T-helper 22 cell (primary cell): ENCODE results near the gene POTEG.
"Not testable (repeated sequence)": the region's sequence is repeated elsewhere in the genome, so short reads cannot be mapped to it uniquely, and the experiment has no call there.

Experiments
- DNase-seq: peaks from one replicate; pipeline ENCODE4 v3.0.0-alpha.2; 2020; ENCODE audit warnings: low read depth

POTEG gene

DNA sequence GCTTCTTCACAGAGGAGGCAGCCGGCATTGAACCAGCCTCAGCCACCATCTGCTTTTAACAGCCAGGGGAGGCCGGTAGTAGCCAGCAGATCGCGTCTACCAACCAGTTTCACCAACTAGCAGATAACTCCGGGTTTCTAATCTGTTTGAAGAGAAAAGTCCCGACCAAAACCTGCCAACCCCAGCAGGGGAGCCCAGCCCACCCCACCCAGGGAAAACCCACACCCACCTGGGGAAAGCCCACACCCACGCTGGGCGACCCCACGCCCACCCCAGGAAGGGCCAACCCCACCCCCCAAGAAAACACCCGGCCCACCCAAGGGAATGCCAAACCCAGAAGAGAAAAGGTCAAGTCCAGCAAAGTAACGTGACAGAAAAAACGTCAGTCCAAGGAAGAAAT, at the start of gene POTEG:
TSS of gene POTEG (minus strand) at position 101 of the 400 bp plus-strand sequence. CDS start at position 49, 52 bp downstream.
- not testable (repeated sequence) for DNase-seq

DNA sequence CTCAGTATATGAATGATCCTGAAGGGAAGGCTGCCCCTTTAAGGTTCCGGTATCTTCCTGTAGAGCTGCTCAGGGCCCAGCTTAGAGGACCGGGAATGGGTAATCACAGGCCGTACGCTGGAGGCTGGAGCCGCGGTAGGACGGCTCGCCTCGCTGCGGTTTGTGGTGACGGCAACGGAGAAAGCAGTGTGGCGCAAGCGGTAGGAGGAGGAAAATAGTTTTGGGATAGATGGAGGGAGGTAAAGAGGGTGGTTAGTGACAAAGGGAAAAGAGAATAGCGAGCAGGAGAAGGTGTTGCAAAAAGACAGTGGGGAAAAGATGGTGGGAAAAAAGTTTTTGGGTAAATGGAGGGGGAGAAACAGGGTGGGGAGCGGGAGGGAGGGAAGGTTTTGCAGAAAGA, 48.0 kb upstream of the POTEG start:
- DNase-seq = not testable (repeated sequence)

DNA sequence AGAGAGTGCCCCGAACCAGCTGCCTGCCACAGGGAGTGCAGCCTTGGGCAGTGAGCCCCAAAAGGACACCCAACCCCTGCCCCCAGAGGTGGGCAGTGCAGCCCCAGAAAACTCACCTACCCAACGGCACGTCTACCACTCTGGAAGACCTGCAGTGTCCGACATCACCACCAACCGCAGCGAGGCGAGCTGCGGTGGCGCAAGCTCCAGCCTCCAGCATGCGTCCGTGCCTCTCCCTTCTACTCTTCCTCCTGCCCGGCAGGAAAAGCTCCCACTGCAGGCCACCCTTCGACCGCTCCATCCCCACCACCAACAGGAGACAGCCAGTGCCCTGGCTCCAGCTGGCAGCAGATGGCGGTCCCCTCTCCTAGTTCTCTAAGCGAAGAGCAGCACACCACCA, 47.3 kb upstream of the POTEG start:
- not testable (repeated sequence) for DNase-seq

DNA sequence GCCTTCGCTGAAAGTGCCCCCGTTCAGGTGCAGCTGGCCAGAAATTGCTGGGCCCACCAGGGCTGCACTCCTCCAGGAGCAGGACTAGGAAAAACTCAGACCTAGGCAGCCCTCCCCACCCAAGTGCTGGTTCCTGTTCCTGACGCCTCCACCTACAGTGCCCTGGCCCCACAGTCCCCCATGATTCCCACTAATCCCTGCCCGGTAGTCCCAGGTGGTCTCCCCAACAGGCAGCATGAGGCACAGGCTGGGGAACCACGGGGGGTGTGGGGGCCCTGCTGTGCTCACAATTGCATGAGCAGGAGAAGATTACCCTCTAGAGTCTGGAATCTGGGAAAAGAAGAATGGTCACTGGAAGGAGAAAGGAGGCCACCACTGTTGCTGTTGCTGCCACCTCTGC, 46.4 kb upstream of the POTEG start:
- not testable (repeated sequence) for DNase-seq

DNA sequence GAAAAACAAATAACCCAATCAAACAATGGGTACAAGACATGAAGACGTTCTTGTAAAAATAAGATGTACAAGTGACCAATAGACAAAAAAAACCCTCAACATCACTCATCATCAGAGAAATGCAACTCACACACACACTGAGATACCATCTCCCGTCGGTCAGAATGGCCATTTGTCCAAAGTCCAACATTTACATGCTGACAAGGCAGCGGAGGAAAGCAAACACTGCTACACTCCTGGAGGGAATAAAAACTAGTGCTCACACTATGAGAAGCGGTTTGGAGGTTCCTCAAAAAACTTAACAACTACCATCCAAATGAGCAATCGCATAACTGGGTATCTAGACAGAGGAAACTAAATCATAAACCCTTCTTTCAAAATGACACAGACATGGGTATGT, 11.6 kb upstream of the POTEG start:
- DNase-seq = not testable (repeated sequence)

DNA sequence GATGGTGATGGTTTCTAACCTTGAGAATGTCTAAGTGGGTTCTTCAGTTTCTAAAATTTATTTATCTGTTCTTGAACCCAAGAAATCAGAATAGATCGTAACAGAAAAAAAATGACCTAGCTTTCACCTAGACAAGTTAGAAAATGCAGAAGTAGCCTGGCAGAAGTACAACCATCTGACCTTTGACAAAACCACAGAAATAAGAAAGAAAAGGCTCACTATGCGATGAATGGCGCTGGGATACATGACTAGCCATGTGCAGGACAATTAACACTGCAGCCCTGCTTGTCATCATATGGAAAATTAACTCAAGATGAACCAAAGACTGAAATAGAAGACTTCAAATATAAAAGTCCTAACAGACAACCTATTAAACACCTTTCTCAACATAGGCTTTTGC, 5.7 kb upstream of the POTEG start:
- DNase-seq = not testable (repeated sequence)

- not testable (repeated sequence) for DNase-seq
Observed at GRCh38 chr14:19439219-19439618, 5.1 kb upstream of the POTEG start.

DNA sequence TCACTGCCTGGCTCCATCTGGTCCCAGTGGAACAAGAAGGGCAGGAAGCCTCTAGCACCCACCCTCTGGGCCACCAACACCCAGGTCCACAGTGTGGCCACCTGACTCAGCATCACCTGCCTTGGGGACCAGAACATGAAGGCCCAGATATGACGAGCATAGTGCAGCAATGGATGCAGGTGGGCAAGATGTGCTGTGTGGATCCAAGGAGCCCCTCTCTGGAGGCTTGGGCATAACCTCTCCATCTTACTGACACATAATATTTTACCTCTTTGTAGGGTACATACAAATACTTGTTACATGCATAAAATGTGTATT, 2.9 kb upstream of the POTEG start:
- DNase-seq = not testable (repeated sequence)

GRCh38 chr14:19436311-19437125, 2.4 kb upstream of the POTEG start:
- not testable (repeated sequence) for DNase-seq

GRCh38 chr14:19435852-19436251, 1.7 kb upstream of the POTEG start:
- DNase-seq = not testable (repeated sequence)

DNA sequence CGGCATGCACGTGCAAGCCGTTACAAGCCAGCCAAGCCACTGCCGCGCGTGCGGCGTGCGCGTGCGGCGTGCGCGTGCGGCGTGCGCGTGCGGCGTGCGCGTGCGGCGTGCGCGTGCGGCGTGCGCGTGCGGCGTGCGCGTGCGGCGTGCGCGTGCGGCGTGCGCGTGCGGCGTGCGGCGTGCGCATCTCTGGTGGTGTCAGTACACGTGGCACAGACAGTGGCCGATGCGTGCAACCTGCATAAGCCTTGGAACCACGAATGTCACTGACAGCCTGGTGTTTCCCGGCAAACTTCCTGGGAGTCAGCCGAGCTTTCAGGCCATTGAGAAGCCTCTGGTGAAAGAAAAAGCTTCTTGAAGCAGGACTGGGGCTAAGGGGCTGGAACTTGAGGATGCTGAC, 750 bp upstream of the POTEG start:
- DNase-seq = not testable (repeated sequence)

DNA sequence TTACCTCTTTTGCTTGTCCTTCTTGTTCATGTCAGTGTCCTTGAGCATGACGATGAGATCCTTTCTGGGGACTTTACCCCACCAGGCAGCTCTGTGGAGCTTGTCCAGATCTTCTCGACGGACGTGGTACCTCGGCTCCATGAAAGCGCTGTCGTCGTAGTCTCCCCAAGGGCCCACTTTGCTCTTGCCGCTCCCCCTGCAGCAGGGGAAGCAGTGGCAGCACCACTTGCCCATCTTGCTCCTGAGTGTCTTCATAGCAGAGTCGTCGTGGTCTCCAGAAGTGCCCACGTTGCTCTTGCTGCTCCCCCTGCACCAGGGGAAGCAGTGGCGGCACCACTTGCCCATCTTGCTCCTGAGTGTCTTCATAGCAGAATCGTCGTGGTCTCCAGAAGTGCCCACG, 376 bp downstream of the POTEG start:
- DNase-seq = not testable (repeated sequence)

DNA sequence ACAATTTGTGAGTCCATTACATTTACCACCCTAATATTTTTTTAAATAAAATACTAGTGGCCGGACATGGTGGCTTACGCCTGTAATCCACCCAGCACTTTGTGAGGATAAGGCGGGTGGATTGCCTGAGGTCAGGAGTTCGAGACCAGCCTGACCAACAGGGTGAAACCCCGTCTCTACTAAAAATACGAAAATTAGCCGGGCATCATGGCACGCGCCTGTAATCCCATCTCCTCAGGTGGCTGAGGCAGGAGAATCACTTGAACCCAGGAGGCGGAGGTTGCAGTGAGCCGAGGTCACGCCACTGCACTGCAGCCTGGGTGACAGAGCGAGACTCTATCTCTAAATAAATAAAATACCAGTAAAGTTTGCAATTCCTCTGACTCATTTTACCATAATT, 25.6 kb downstream of the POTEG start:
- DNase-seq = not testable (repeated sequence)

DNA sequence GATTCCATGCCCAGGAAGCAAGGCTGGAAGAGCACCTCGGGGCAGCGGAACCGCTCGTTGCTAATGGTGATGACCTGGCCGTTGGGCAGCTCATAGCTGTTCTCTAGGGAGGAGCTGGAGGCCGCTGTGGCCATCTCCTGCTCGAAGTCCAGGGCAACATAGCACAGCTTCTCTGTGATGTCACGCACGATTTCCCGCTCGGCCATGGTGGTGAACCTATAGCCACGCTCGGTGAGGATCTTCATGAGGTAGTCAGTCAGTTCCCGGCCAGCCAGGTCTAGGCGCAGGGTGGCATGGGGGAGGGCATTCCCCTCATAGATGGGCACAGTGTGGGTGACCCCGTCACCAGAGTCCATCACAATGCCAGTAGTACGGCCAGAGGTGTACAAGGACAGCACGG, 32.0 kb downstream of the POTEG start:
- DNase-seq = not testable (repeated sequence)

- DNase-seq = not testable (repeated sequence)
Observed at GRCh38 chr14:19394727-19395126, 39.4 kb downstream of the POTEG start.

GRCh38 chr14:19390230-19390629, 43.9 kb downstream of the POTEG start:
- DNase-seq = not testable (repeated sequence)

DNA sequence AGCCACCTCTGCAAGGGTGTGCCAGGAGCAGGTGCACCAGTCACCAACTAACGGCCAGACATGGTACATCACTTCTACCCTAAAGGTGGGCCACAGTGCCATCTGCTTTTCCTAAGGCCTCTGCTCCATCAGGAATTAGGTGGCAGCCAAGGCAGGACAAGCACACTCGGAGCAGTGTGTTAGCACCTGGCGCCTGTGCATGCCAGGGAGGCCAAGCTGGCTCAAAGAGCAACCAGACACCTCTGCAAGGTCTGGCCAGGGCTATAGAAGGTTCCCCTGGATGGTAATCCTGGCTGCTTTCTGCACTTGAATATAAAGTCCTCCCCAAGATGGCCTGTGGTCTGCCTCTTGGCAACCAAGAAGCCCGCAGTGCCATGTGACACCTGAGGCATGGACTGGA, 45.4 kb downstream of the POTEG start:
- DNase-seq = not testable (repeated sequence)

DNA sequence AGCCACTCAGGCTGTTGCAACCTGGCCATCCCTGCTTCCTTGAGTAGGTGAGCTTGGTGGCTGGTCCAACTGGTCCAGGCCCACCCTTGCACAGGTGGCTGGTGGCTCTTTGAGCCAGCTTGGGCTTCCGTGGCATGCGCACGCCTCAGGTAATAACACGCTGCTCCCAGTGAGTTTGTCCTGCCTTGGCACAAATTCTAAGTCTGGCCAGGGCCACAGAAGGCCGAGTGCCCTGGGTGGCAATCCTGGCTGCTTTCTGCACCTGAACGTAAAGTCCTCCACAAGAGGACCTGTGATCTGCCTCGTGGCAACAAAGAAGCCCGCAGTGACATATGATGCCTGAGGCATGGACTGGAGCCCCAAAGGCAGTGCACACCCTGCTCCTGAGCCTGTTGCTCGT, 47.1 kb downstream of the POTEG start:
- DNase-seq = not testable (repeated sequence)

GRCh38 chr14:19386309-19386708, 47.8 kb downstream of the POTEG start:
- not testable (repeated sequence) for DNase-seq

DNA sequence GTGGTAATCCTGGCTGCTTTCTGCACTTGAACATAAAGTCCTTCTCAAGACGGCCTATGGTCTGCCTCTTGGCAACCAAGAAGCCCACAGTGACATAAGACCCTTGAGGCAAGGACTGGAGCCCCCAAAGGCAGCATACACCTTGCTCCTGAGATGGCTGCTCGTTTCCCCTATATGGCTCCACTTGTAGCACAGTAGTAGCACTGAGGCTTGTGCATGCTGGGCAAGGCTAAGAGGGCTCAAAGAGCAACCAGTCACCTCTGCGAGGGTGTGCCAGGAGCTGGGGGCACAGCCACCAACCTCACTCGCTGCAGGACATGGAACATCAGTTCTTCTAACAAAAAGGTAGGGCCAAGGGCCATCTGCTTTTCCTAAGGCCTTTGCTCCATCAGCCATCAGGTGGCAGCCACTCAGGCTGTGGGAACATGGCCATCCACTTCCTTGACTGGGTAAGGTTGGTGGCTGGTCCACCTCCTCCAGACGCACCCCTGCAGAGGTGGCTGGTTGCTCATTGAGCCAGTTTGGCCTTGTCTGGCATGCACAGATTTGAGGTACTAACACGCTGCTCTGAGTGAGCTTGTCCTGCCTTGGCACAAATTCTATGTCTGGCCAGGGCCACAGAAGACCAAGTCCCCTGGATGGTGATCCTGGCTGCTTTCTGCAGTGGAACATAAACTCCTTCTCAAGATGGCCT, 49.9 kb downstream of the POTEG start:
- not testable (repeated sequence) for DNase-seq

DNA sequence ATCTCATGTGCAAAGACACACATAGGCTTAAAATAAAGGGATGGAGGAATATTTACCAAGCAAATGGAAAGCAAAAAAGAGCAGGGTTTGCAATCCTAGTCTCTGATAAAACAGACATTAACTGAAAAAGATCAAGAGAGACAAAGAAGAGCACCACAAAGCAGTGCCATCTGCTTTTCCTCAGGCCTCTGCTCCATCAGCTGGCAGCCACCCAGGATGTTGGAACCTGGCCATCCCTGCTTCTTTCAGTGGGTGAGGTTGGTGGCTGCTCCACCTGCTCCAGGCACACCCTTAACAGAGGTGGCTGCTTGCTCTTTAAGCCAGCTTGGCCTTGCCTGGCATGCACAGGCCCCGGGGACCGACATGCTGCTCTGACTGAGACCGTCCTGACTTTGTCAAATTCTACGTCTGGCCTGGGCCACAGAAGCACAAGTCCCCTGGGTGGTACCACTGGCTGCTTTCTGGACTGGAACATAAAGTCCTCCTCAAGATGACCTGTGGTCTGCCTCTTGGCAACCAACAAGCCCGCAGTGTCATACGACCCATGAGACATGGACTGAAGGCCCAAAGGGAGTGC, 51.0 kb downstream of the POTEG start:
- not testable (repeated sequence) for DNase-seq

GRCh38 chr14:19380137-19380536, 54.0 kb downstream of the POTEG start:
- not testable (repeated sequence) for DNase-seq

GRCh38 chr14:19374451-19374903, 59.7 kb downstream of the POTEG start:
- not testable (repeated sequence) for DNase-seq
